GM23338 (cell line): ENCODE results near the gene FPR1. TPM values are rescaled to one million over a fixed set of nuclear protein-coding genes. Genes with fewer than 3 reads are reported as not detected.

Experiments used
- ATAC-seq: fragments of 200-7000 bp; cut with Tn5 transposase; 3 replicates; pipeline ENCODE4 v1.9.1; 2020
- DNase-seq: peaks from one replicate; pipeline ENCODE4 v3.0.0-alpha.2; 2015; ENCODE audit warnings: low spot score
- H2AFZ ChIP-seq: fragments of 200-600 bp; sonication (generic); 2 replicates; pipeline ENCODE4 v1.8.0; 2016; ENCODE audit warnings: antibody characterized with exemption, mild to moderate bottlenecking, moderate library complexity
- H3F3A ChIP-seq: fragments of 200-600 bp; sonication (generic); replicated peaks from 2 replicates; pipeline ENCODE4 v1.8.0; 2017; ENCODE audit warnings: antibody characterized with exemption, mixed run types, low read depth
- H3K27ac ChIP-seq: fragments of 200-600 bp; sonication (generic); 2 replicates; pipeline ENCODE4 v1.6.1; 2016; ENCODE audit warnings: low read depth
- H3K27me3 ChIP-seq: fragments of 200-600 bp; sonication (generic); 2 replicates; pipeline ENCODE4 v1.8.0; 2016; ENCODE audit warnings: mild to moderate bottlenecking, mixed run types, moderate library complexity; ENCODE audit not compliant: insufficient read depth
- H3K36me3 ChIP-seq: fragments of 200-600 bp; sonication (generic); 2 replicates; pipeline ENCODE4 v1.8.0; 2016; ENCODE audit warnings: mild to moderate bottlenecking; ENCODE audit not compliant: insufficient read depth
- H3K4me1 ChIP-seq: fragments of 200-600 bp; sonication (generic); 2 replicates; pipeline ENCODE4 v1.8.0; 2016; ENCODE audit warnings: mild to moderate bottlenecking, moderate library complexity; ENCODE audit not compliant: insufficient read depth
- H3K4me2 ChIP-seq: fragments of 200-600 bp; sonication (generic); 2 replicates; pipeline ENCODE4 v1.7.1; 2017; ENCODE audit warnings: mixed run types
- H3K4me3 ChIP-seq: fragments of 200-600 bp; sonication (generic); 2 replicates; pipeline ENCODE4 v1.6.1; 2016; ENCODE audit warnings: mixed run types
- H3K79me2 ChIP-seq: fragments of 200-600 bp; sonication (generic); replicated peaks from 2 replicates; pipeline ENCODE4 v1.8.0; 2017; ENCODE audit warnings: mild to moderate bottlenecking; ENCODE audit not compliant: insufficient read depth
- H3K9me2 ChIP-seq: fragments of 200-600 bp; sonication (generic); 2 replicates; pipeline ENCODE4 v1.8.0; 2017; ENCODE audit not compliant: insufficient read depth
- H4K20me1 ChIP-seq: fragments of 200-600 bp; sonication (generic); replicated peaks from 2 replicates; pipeline ENCODE4 v1.8.0; 2017; ENCODE audit warnings: mild to moderate bottlenecking; ENCODE audit not compliant: insufficient read depth
- H3K27ac Mint-ChIP-seq: 2 replicates; pipeline ENCODE4 v1.8.0; 2020; ENCODE audit warnings: inconsistent platforms, mild to moderate bottlenecking, moderate library complexity, mixed read lengths
- H3K27me3 Mint-ChIP-seq: 3 replicates; pipeline ENCODE4 v1.8.0; 2022; ENCODE audit warnings: low read depth, mild to moderate bottlenecking, moderate library complexity, mixed read lengths, inconsistent platforms; ENCODE audit not compliant: insufficient read depth, poor library complexity
- H3K36me3 Mint-ChIP-seq: 3 replicates; pipeline ENCODE4 v1.8.0; 2021; ENCODE audit warnings: low read depth, mild to moderate bottlenecking, inconsistent platforms, moderate library complexity, mixed read lengths
- H3K4me1 Mint-ChIP-seq: 3 replicates; pipeline ENCODE4 v1.8.0; 2020; ENCODE audit warnings: mild to moderate bottlenecking, inconsistent platforms, mixed read lengths
- H3K4me3 Mint-ChIP-seq: 3 replicates; pipeline ENCODE4 v1.8.0; 2021; ENCODE audit warnings: moderate library complexity, mild to moderate bottlenecking, inconsistent platforms, mixed read lengths
- H3K9me3 Mint-ChIP-seq: 3 replicates; pipeline ENCODE4 v1.8.0; 2020; ENCODE audit warnings: moderate library complexity, mild to moderate bottlenecking, inconsistent platforms, mixed read lengths
- CREB1 ChIP-seq: fragments of 250-450 bp; sonication (Bioruptor Pico); IDR thresholded peaks from 2 replicates; pipeline ENCODE4 v1.5.0; 2020; ENCODE audit warnings: low read depth, mild to moderate bottlenecking, moderate library complexity
- CTCF ChIP-seq, 2 experiments: fragments of 200-600 bp in 1 of 2; sonication (generic) in 1 of 2; conservative IDR thresholded peaks; 2 replicates each; pipeline versions ENCODE4 v1.5.1 to v1.6.1; 2016 to 2017; ENCODE audit warnings: antibody characterized with exemption in 2 of 2, low read depth in 2 of 2, mild to moderate bottlenecking in 2 of 2, moderate library complexity in 1 of 2
- ETS1 ChIP-seq: IDR thresholded peaks from 2 replicates; pipeline ENCODE4 v1.6.1; 2016; ENCODE audit warnings: antibody characterized with exemption
- EZH2 ChIP-seq: fragments of 200-600 bp; sonication (generic); IDR thresholded peaks from one replicate; pipeline ENCODE4 v1.8.0; 2017; ENCODE audit warnings: antibody characterized with exemption, mild to moderate bottlenecking, low read depth; ENCODE audit not compliant: unreplicated experiment
- EZH2phosphoT487 ChIP-seq: fragments of 200-600 bp; sonication (generic); IDR thresholded peaks from one replicate; pipeline ENCODE4 v1.8.1; 2018; ENCODE audit warnings: antibody characterized with exemption; ENCODE audit not compliant: unreplicated experiment
- JUNB ChIP-seq: IDR thresholded peaks from one replicate; pipeline ENCODE4 v1.6.1; 2016; ENCODE audit warnings: antibody characterized with exemption; ENCODE audit not compliant: unreplicated experiment
- NANOG ChIP-seq: IDR thresholded peaks from 2 replicates; pipeline ENCODE4 v1.6.1; 2016; ENCODE audit warnings: antibody characterized with exemption, borderline replicate concordance
- POLR2AphosphoS5 ChIP-seq: IDR thresholded peaks from 2 replicates; pipeline ENCODE4 v1.6.1; 2016; ENCODE audit warnings: antibody characterized with exemption, low read depth
- REST ChIP-seq: IDR thresholded peaks from one replicate; pipeline ENCODE4 v1.6.1; 2018; ENCODE audit warnings: antibody characterized with exemption; ENCODE audit not compliant: unreplicated experiment
- STAT1 ChIP-seq: IDR thresholded peaks from one replicate; pipeline ENCODE4 v1.6.1; 2016; ENCODE audit warnings: antibody characterized with exemption; ENCODE audit not compliant: unreplicated experiment
- ZNF114 ChIP-seq: fragments of 250-450 bp; sonication (Bioruptor Pico); IDR thresholded peaks from 2 replicates; pipeline ENCODE4 v1.5.0; 2020; ENCODE audit warnings: mild to moderate bottlenecking, moderate library complexity
- ZNF331 ChIP-seq: fragments of 250-450 bp; sonication (Bioruptor Pico); IDR thresholded peaks from 2 replicates; pipeline ENCODE4 v1.5.0; 2020; ENCODE audit warnings: low read depth, mild to moderate bottlenecking, moderate library complexity
- ZNF462 ChIP-seq: fragments of 250-450 bp; sonication (Bioruptor Pico); IDR thresholded peaks from 2 replicates; pipeline ENCODE4 v1.5.0; 2020; ENCODE audit warnings: mild to moderate bottlenecking, moderate library complexity
- polyA plus RNA-seq: library from polyadenylated mRNA; unstranded; fragments of >200 nt; fragmentation: Nextera tagmentation; extraction: Ambion mirVana; gene quantifications from 2 replicates; pipeline ENCODE4 v1.2.1, GENCODE V29; 2016
- total RNA-seq: library from RNA; depleted of rRNA; stranded (reverse); fragments of >200 nt; shearing (Covaris generic); gene quantifications from 2 replicates; pipeline ENCODE4 v1.2.3, GENCODE V29; 2014

The FPR1 gene
- total and polyA plus RNA-seq, 2 experiments from 2014 or later: not detected

GRCh38 chr19:51699170-51699569 lies 52.5 kb downstream of the FPR1 start:
- Mint-ChIP-seq H3K9me3 (no peaks in the 10 kb centered on the region; the same call in 2 of the 3 replicates), H3K36me3 (peaks cover 34% of the 10 kb centered on the region; the same call in 2 of the 3 replicates), H3K4me1 (peaks cover 17% of the 10 kb centered on the region), H3K27ac (no peak overlapping the region), H3K27me3 (peaks cover 19% of the 10 kb centered on the region), H3K4me3 (no peak overlapping the region)
- Histone ChIP-seq H3K4me3 (no peak overlapping the region), H3F3A (peaks cover 3% of the 10 kb centered on the region; the same call in 1 of the 2 replicates), H3K27me3 (no peaks in the 10 kb centered on the region), H3K4me1 (peaks cover 11% of the 10 kb centered on the region), H3K9me2 (no peaks in the 10 kb centered on the region), H3K36me3 (no peaks in the 10 kb centered on the region), H3K79me2 (no peaks in the 10 kb centered on the region), H4K20me1 (no peaks in the 10 kb centered on the region; the same call in 1 of the 2 replicates), H3K4me2 (no peak overlapping the region), H2AFZ (no peak overlapping the region), H3K27ac (no peak overlapping the region)
- ATAC-seq (no peak), DNase-seq (no peak)
- TF ChIP-seq STAT1: no peak
- no peak for TF ChIP-seq ZNF331 (CRISPR knock-in tag)
- TF ChIP-seq CREB1 (CRISPR knock-in tag): no peak
- TF ChIP-seq NANOG: no peak
- TF ChIP-seq EZH2phosphoT487: no peak
- no peak for TF ChIP-seq ZNF114 (CRISPR knock-in tag)
- TF ChIP-seq JUNB: no peak
- TF ChIP-seq POLR2AphosphoS5: no peak
- TF ChIP-seq ZNF462: no peak
- TF ChIP-seq ETS1: no peak
- TF ChIP-seq REST: no peak
- no peak for TF ChIP-seq EZH2
- no peak for TF ChIP-seq CTCF (conservative IDR thresholded peaks at IDR 0.05; ENCODE audit: low read depth in 2 of 2)
